HepG2 (cell line): ENCODE data around the gene TBX10. TPM values are rescaled to one million over a fixed set of nuclear protein-coding genes. Genes with fewer than 3 reads are reported as not detected.

Experiments used
- BCLAF1 ChIP-seq: fragments of 450-650 bp; IDR thresholded peaks from 2 replicates; pipeline ENCODE4 v1.6.1; 2017; ENCODE audit warnings: mild to moderate bottlenecking
- CTCF ChIP-seq: sonication (generic); formaldehyde crosslinking; IDR thresholded peaks from 2 replicates; pipeline ENCODE4 v1.5.0; 2020; ENCODE audit warnings: mild to moderate bottlenecking, missing genetic modification reagents, moderate library complexity
- FOSL2 ChIP-seq: sonication (generic); formaldehyde crosslinking; IDR thresholded peaks from 2 replicates; pipeline ENCODE4 v1.4.0; 2020; ENCODE audit warnings: missing genetic modification reagents
- FOXK1 ChIP-seq: sonication (generic); formaldehyde crosslinking; IDR thresholded peaks from 2 replicates; pipeline ENCODE4 v1.4.0; 2020; ENCODE audit warnings: low read depth, missing genetic modification reagents, borderline replicate concordance
- GLI4 ChIP-seq: sonication (generic); formaldehyde crosslinking; IDR thresholded peaks from 2 replicates; pipeline ENCODE4 v1.5.1; 2020; ENCODE audit warnings: missing genetic modification reagents, mild to moderate bottlenecking, moderate library complexity, borderline replicate concordance
- HMG20A ChIP-seq: IDR thresholded peaks from 2 replicates; pipeline ENCODE4 v1.6.1; 2016; ENCODE audit warnings: borderline replicate concordance
- KMT2A ChIP-seq: sonication (generic); formaldehyde crosslinking; IDR thresholded peaks from 2 replicates; pipeline ENCODE4 v1.4.0; 2020; ENCODE audit warnings: missing genetic modification reagents
- MAX ChIP-seq: IDR thresholded peaks from 2 replicates; pipeline ENCODE4 v1.6.1; 2012; ENCODE audit warnings: inconsistent platforms
- NFRKB ChIP-seq: fragments of 450-650 bp; IDR thresholded peaks from 2 replicates; pipeline ENCODE4 v1.6.1; 2017
- PRDM4 ChIP-seq: sonication (generic); formaldehyde crosslinking; IDR thresholded peaks from 2 replicates; pipeline ENCODE4 v1.9.0; 2021; ENCODE audit warnings: missing genetic modification reagents, borderline replicate concordance
- ZBTB42 ChIP-seq: sonication (generic); formaldehyde crosslinking; IDR thresholded peaks from 2 replicates; pipeline ENCODE4 v1.5.0; 2020; ENCODE audit warnings: mild to moderate bottlenecking, missing genetic modification reagents
- ZFX ChIP-seq: sonication (generic); formaldehyde crosslinking; IDR thresholded peaks from 2 replicates; pipeline ENCODE4 v1.4.0; 2020; ENCODE audit warnings: mild to moderate bottlenecking, low read depth, missing genetic modification reagents, moderate library complexity
- ZNF142 ChIP-seq: sonication (generic); formaldehyde crosslinking; IDR thresholded peaks from 2 replicates; pipeline ENCODE4 v1.4.0; 2020; ENCODE audit warnings: missing genetic modification reagents
- ZNF292 ChIP-seq: sonication (generic); formaldehyde crosslinking; IDR thresholded peaks from 2 replicates; pipeline ENCODE4 v1.8.1; 2022; ENCODE audit warnings: mild to moderate bottlenecking, low read depth, missing genetic modification reagents, borderline replicate concordance
- ZNF598 ChIP-seq: sonication (generic); formaldehyde crosslinking; IDR thresholded peaks from 2 replicates; pipeline ENCODE4 v1.5.1; 2020; ENCODE audit warnings: mild to moderate bottlenecking, missing genetic modification reagents, borderline replicate concordance
- polyA plus RNA-seq, 8 experiments: library from polyadenylated mRNA; depleted of rRNA in 3 of 8; stranded (reverse) in 7 of 8; unstranded in 1 of 8; fragments of >200 nt; fragmentation: Illumina TruSeq in 4 of 8; extraction: Trizol in 4 of 8; gene quantifications; 2 replicates each; pipeline versions ENCODE4 v1.2.1 to v1.2.3, GENCODE V29; 2011 to 2016; ENCODE audit warnings: low read depth in 4 of 8, missing spikeins in 1 of 8, mixed read lengths in 1 of 8; ENCODE audit not compliant: insufficient read depth in 1 of 8
- total RNA-seq, 5 experiments: library from RNA; depleted of rRNA; stranded (reverse); fragments of >200 nt; fragmentation: Illumina TruSeq; extraction: Trizol; gene quantifications; 2 replicates each; pipeline ENCODE4 v1.2.3, GENCODE V29; 2016; ENCODE audit warnings: low read depth in 1 of 5

Gene TBX10
- total and polyA plus RNA-seq, 2 of the 13 experiments (the other 11 are each of a cell fraction or from before 2014, with no cell fraction given): 0.27 to 1.7 TPM

- no peak for TF ChIP-seq ZNF142 (CRISPR knock-in tag)
- TF ChIP-seq FOXK1: no peak
- no peak for TF ChIP-seq ZBTB42
- peak; percentile 80 for TF ChIP-seq CTCF (CRISPR knock-in tag)
- TF ChIP-seq BCLAF1: no peak
- TF ChIP-seq KMT2A: no peak
- TF ChIP-seq ZNF292: no peak
- TF ChIP-seq NFRKB: no peak
- no peak for TF ChIP-seq ZFX (CRISPR knock-in tag)
- no peak for TF ChIP-seq GLI4 (CRISPR knock-in tag)
- TF ChIP-seq MAX: peak; percentile 20; the same call in 1 of the 2 replicates
- no peak for TF ChIP-seq FOSL2 (CRISPR knock-in tag)
- no peak for TF ChIP-seq PRDM4
- no peak for TF ChIP-seq ZNF598
- no peak for TF ChIP-seq HMG20A (CRISPR knock-in tag)
These were observed 4.5 kb upstream of the TBX10 start (continued) for GRCh38 chr11:67644042-67644441.
